ENCODE data around the gene PCDHA8. TPM values are rescaled to one million over a fixed set of nuclear protein-coding genes. Genes with fewer than 3 reads are reported as not detected.
"Not testable (repeated sequence)": the region's sequence is repeated elsewhere in the genome, so short reads cannot be mapped to it uniquely, and the experiment has no call there.

The PCDHA8 gene
- total and polyA plus RNA-seq, 2 of the 8 experiments (the other 6 are each of a cell fraction or from before 2014, with no cell fraction given): 0.14 to 0.52 TPM

DNA sequence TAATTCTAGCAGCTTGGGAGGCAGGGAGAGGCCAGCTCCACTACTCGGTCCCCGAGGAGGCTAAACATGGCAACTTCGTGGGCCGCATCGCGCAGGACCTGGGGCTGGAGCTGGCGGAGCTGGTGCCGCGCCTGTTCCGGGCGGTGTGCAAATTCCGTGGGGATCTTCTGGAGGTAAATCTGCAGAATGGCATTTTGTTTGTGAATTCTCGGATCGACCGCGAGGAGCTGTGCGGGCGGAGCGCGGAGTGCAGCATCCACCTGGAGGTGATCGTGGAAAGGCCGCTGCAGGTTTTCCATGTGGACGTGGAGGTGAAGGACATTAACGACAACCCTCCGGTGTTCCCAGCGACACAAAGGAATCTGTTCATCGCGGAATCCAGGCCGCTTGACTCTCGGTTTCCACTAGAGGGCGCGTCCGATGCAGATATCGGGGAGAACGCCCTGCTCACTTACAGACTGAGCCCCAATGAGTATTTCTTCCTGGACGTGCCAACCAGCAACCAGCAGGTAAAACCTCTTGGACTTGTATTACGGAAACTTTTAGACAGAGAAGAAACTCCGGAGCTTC is 6.5 kb upstream of the PCDHA8 start:
- H2BK20ac ChIP-seq (ENCODE audit: low read length); H4K20me1 ChIP-seq (replicated peaks in 1 of 2; ENCODE audit: control insufficient read depth in 1 of 2, insufficient read depth in 2 of 2, low read length in 2 of 2); H3K9ac ChIP-seq (replicated peaks in 1 of 4; ENCODE audit: extremely low read depth in 1 of 4, low read depth in 3 of 4, low read length in 3 of 4); H2AFZ ChIP-seq (ENCODE audit: low read length); H3K18ac ChIP-seq (ENCODE audit: extremely low read depth, low read length); H3K4ac ChIP-seq (replicated peaks; ENCODE audit: insufficient read length, low read depth, low read length); H3K79me2 ChIP-seq (ENCODE audit: control insufficient read depth in 1 of 2, insufficient read depth in 2 of 2, low read length in 2 of 2); H3K23me2 ChIP-seq (ENCODE audit: low read depth, low read length); H4K8ac ChIP-seq (ENCODE audit: extremely low read depth, insufficient read depth, low read length); H3K36me3 ChIP-seq (ENCODE audit: control insufficient read depth in 2 of 4, insufficient read depth in 4 of 4, low read length in 3 of 4); H3K27ac ChIP-seq (ENCODE audit: low read depth, low read length); H2BK120ac ChIP-seq (replicated peaks; ENCODE audit: low read depth, low read length); H2BK5ac ChIP-seq (ENCODE audit: low read depth, low read length); H3K4me1 ChIP-seq (replicated peaks in 1 of 4; ENCODE audit: control insufficient read depth in 3 of 4, insufficient read depth in 4 of 4, low read length in 3 of 4); H4K5ac ChIP-seq (ENCODE audit: insufficient read length, low read depth, low read length); H2BK15ac ChIP-seq (ENCODE audit: low read length); H3K79me1 ChIP-seq (ENCODE audit: low read depth, low read length); H3K27me3 ChIP-seq (replicated peaks in 1 of 4; ENCODE audit: control insufficient read depth in 3 of 4, extremely low read depth in 1 of 4, insufficient read depth in 3 of 4, low read length in 3 of 4); H2BK12ac ChIP-seq (ENCODE audit: low read depth, low read length); POLR2A ChIA-PET (ENCODE audit: partially characterized antibody); H4K91ac ChIP-seq (replicated peaks; ENCODE audit: insufficient read length, low read length); H3K14ac ChIP-seq (ENCODE audit: insufficient read length); H2AK5ac ChIP-seq (ENCODE audit: low read depth, low read length); H3K56ac ChIP-seq (replicated peaks; ENCODE audit: insufficient read length, low read depth, low read length); H3K23ac ChIP-seq (ENCODE audit: insufficient read length): not testable (repeated sequence)
- Histone ChIP-seq H3K4me3 (ENCODE audit: extremely low read depth in 1 of 4, insufficient read depth in 2 of 4, low read depth in 3 of 4, low read length in 4 of 4) (peak overlapping the region in 1 of 4 experiments; percentile 59; a peak in 2 of 8 replicates), H3K9me3 (ENCODE audit: insufficient read depth in 2 of 2, low read depth in 1 of 2, low read length in 1 of 2) (peaks cover 0 to 21% of the 10 kb centered on the region in 2 experiments; a peak in 2 of 4 replicates), H3K4me2 (ENCODE audit: insufficient read depth in 1 of 2, low read depth in 2 of 2, low read length in 2 of 2) (peak overlapping the region in 1 of 2 experiments; percentile 59; a peak in 1 of 4 replicates)
- CTCF ChIA-PET (ENCODE audit: partially characterized antibody): interaction anchor here (1.1 to 2.2 kb wide), 7 partner anchors 8 to 217 kb away, joined by 3 to 6 read pairs (median 4); partner anchors contain the start of genes PCDHA11, PCDHA5 and PCDHB1
- DNase-seq (ENCODE audit: low read depth in 1 of 2, low spot score in 2 of 2) (peak in 1 of 2 experiments; percentile 59), FAIRE-seq (peak; percentile 62)
- WGBS, 2 experiments (ENCODE audit: extremely low coverage in 1 of 2, insufficient coverage in 1 of 2, insufficient read length in 1 of 2, insufficient replicate concordance in 2 of 2, low coverage in 1 of 2, low lambda C conversion rate in 2 of 2, missing lambda C conversion rate in 1 of 2): 86% methylated on average over 25 of the region's 38 CpGs; no CpG with 5 or more reads in 1 of the 2 experiments
